ENCODE results near the gene HFE. TPM values are rescaled to one million over a fixed set of nuclear protein-coding genes. Genes with fewer than 3 reads are reported as not detected.

HFE gene
- total RNA-seq, 2 donors from 2014 or later = 11.1 to 11.8 TPM

DNA sequence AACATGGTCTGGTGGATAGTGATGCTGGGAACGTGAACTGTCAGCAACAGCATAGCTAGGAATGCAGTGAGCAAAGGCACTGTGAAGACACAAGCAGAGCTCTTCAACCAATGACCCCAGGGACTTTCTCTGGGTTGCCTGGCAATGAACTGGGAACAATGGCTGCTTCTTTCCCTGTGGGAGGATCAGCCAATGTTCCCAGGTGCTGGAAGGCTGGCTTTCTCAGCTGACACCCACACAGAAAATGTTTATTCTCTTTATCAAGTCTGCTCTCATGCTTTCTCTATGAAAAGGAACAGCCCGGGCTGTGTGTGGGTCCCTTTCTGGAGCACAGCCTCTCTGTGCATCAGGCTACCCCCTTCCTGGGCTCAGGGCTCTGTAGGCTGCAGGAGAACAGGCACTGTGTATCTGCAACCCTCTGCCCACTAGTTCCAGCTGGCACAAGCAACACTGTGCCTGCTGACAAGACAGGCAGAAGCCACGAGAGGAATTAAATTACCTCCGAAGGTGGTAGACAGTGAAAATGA, 54.2 kb downstream of the HFE start:
- TF ChIP-seq, protein P1, sequence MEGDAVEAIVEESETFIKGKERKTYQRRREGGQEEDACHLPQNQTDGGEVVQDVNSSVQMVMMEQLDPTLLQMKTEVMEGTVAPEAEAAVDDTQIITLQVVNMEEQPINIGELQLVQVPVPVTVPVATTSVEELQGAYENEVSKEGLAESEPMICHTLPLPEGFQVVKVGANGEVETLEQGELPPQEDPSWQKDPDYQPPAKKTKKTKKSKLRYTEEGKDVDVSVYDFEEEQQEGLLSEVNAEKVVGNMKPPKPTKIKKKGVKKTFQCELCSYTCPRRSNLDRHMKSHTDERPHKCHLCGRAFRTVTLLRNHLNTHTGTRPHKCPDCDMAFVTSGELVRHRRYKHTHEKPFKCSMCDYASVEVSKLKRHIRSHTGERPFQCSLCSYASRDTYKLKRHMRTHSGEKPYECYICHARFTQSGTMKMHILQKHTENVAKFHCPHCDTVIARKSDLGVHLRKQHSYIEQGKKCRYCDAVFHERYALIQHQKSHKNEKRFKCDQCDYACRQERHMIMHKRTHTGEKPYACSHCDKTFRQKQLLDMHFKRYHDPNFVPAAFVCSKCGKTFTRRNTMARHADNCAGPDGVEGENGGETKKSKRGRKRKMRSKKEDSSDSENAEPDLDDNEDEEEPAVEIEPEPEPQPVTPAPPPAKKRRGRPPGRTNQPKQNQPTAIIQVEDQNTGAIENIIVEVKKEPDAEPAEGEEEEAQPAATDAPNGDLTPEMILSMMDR (IDR thresholded peaks at IDR 0.05) = no peak
- Histone ChIP-seq H3K36me3 (no peaks in the 10 kb centered on the region), H3K4me1 (no peaks in the 10 kb centered on the region), H3K9ac (ENCODE audit: low read depth in 2 of 2, low read length in 2 of 2) (no peak overlapping the region), H3K9me3 (no peaks in the 10 kb centered on the region), H3K4me3 (no peak overlapping the region), H3K27ac (no peak overlapping the region), H3K27me3 (no peaks in the 10 kb centered on the region)
- no peak for DNase-seq
- intact Hi-C loops (cut with DNase I) = no loop called here

DNA sequence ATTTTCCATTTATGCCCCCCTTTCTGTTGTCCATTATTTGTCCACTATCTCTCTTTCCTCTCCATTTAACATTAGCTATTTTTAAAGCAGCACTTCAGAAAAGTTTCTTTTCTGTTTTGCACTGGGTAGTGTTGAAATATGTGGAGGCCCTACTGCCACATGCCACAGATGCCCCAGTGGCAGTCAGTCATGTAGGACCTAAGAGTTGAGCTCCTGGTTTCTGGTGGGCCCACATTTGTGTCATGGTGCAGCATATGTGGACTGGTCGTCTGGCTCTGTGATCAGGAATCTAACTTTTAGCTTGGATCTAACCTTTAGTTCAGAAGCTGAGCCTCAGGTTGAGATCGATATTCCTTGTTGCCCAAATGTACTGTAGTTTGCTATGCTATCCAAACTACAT, 54.8 kb downstream of the HFE start:
- intact Hi-C loops (cut with DNase I) = no loop called here
- no peak for DNase-seq
- Histone ChIP-seq H3K27ac (no peak overlapping the region), H3K9me3 (no peaks in the 10 kb centered on the region), H3K36me3 (no peaks in the 10 kb centered on the region), H3K9ac (ENCODE audit: low read depth in 2 of 2, low read length in 2 of 2) (no peak overlapping the region), H3K27me3 (no peaks in the 10 kb centered on the region), H3K4me3 (no peak overlapping the region), H3K4me1 (no peaks in the 10 kb centered on the region)
- TF ChIP-seq, protein P1 (IDR thresholded peaks at IDR 0.05) = no peak

Other genes starting within 250 kb of the HFE start
- not detected for gene SLC17A3, start 213.2 kb upstream of the HFE start, total RNA-seq
- gene SLC17A2, start 156.7 kb upstream of the HFE start, total RNA-seq = not detected
- 10 to 100 TPM in 1 of 2 donors, 1 to 10 TPM in 1; 9.7 to 13.4 TPM for gene TRIM38, start 124.6 kb upstream of the HFE start, total RNA-seq